SK-N-SH (cell line): ENCODE data around the gene ARHGAP5. TPM values are rescaled to one million over a fixed set of nuclear protein-coding genes. Genes with fewer than 3 reads are reported as not detected.

Experiments
- CTCF ChIA-PET: fragments of 300-600, 350-600 bp; formaldehyde crosslinking; extraction: SDS; loops from one replicate; lab custom pipeline; 2021; lab: Yijun Ruan, JAX
- POLR2A ChIA-PET: fragments of 350-600 bp; sonication (Branson Sonifier 250); formaldehyde crosslinking; extraction: SDS; loops from one replicate; lab custom pipeline; 2020; ENCODE audit warnings: antibody characterized with exemption, inconsistent platforms; lab: Yijun Ruan, JAX
- DNase-seq: peaks from one replicate; pipeline ENCODE4 v3.0.0; 2012
- H2AFZ ChIP-seq: fragments of 200-600 bp; sonication (generic); 2 replicates; pipeline ENCODE4 v1.8.1; 2016; ENCODE audit warnings: antibody characterized with exemption, mild to moderate bottlenecking, low read depth
- H3F3A ChIP-seq: fragments of 200-600 bp; sonication (generic); replicated peaks from 2 replicates; pipeline ENCODE3; 2016; ENCODE audit warnings: antibody characterized with exemption, mild to moderate bottlenecking; ENCODE audit not compliant: insufficient read depth
- H3K27ac ChIP-seq, 2 experiments: fragments of 200-500 bp in 1 of 2; fragments of 200-600 bp in 1 of 2; sonication (Bioruptor generic) in 1 of 2; sonication (generic), shearing (Covaris generic) in 1 of 2; 2 replicates each; pipeline versions ENCODE4 v1.5.1 to v1.6.1; 2014 to 2016; ENCODE audit warnings: low read depth in 2 of 2, inconsistent platforms in 1 of 2, low read length in 1 of 2, mild to moderate bottlenecking in 1 of 2, mixed read lengths in 1 of 2
- H3K27me3 ChIP-seq: fragments of 200-600 bp; sonication (generic), shearing (Covaris generic); 2 replicates; pipeline ENCODE4 v1.6.1; 2016; ENCODE audit warnings: mixed run types; ENCODE audit not compliant: insufficient read depth
- H3K36me3 ChIP-seq, 2 experiments: fragments of 200-500 bp in 1 of 2; fragments of 200-600 bp in 1 of 2; sonication (Bioruptor generic) in 1 of 2; sonication (generic) in 1 of 2; replicated peaks in 1 of 2; 2 replicates each; pipeline versions ENCODE3 to v1.5.1; 2014 to 2016; ENCODE audit warnings: low read length in 1 of 2, mild to moderate bottlenecking in 1 of 2; ENCODE audit not compliant: insufficient read depth in 2 of 2, control insufficient read depth in 1 of 2
- H3K4me1 ChIP-seq, 2 experiments: fragments of 200-500 bp in 1 of 2; fragments of 200-600 bp in 1 of 2; sonication (Bioruptor generic) in 1 of 2; sonication (generic), shearing (Covaris generic) in 1 of 2; 2 replicates each; pipeline versions ENCODE4 v1.5.1 to v1.6.1; 2014 to 2016; ENCODE audit warnings: low read depth in 1 of 2, low read length in 1 of 2, mixed run types in 1 of 2; ENCODE audit not compliant: insufficient read depth in 2 of 2, control insufficient read depth in 1 of 2
- H3K4me2 ChIP-seq: fragments of 200-600 bp; sonication (generic), shearing (Covaris generic); 2 replicates; pipeline ENCODE4 v1.6.1; 2017; ENCODE audit warnings: mixed run types
- H3K4me3 ChIP-seq, 2 experiments: fragments of 200-500 bp in 1 of 2; fragments of 200-600 bp in 1 of 2; sonication (Bioruptor generic) in 1 of 2; sonication (generic), shearing (Covaris generic) in 1 of 2; 2 replicates each; pipeline versions ENCODE4 v1.5.1 to v1.8.1; 2014 to 2016; ENCODE audit warnings: low read depth in 2 of 2, inconsistent platforms in 1 of 2, low read length in 1 of 2, mild to moderate bottlenecking in 1 of 2, mixed read lengths in 1 of 2, moderate library complexity in 1 of 2
- H3K79me2 ChIP-seq: fragments of 200-600 bp; sonication (generic); 2 replicates; pipeline ENCODE4 v1.8.1; 2017; ENCODE audit warnings: mild to moderate bottlenecking; ENCODE audit not compliant: insufficient read depth
- H3K9ac ChIP-seq: fragments of 200-600 bp; sonication (generic); 2 replicates; pipeline ENCODE4 v1.6.1; 2017; ENCODE audit warnings: mixed run types
- H3K9me2 ChIP-seq: fragments of 200-600 bp; sonication (generic); 2 replicates; pipeline ENCODE4 v1.6.1; 2017; ENCODE audit warnings: mixed run types
- H3K9me3 ChIP-seq: fragments of 200-600 bp; sonication (generic); 2 replicates; pipeline ENCODE4 v1.6.1; 2017; ENCODE audit warnings: mixed run types, mild to moderate bottlenecking, moderate library complexity
- H4K20me1 ChIP-seq: fragments of 200-600 bp; sonication (generic); 2 replicates; pipeline ENCODE4 v1.6.1; 2017; ENCODE audit warnings: mild to moderate bottlenecking, mixed run types; ENCODE audit not compliant: insufficient read depth
- ELF1 ChIP-seq: IDR thresholded peaks from 2 replicates; pipeline ENCODE4 v1.4.0; 2012
- FOSL2 ChIP-seq: IDR thresholded peaks from 2 replicates; pipeline ENCODE4 v1.4.0; 2012; ENCODE audit warnings: low read depth, mild to moderate bottlenecking, moderate library complexity, borderline replicate concordance
- FOXJ3 ChIP-seq: sonication (generic); formaldehyde crosslinking; IDR thresholded peaks from 2 replicates; pipeline ENCODE4 v1.5.1; 2020; ENCODE audit warnings: mild to moderate bottlenecking, missing genetic modification reagents
- NFIC ChIP-seq: IDR thresholded peaks from 2 replicates; pipeline ENCODE4 v1.4.0; 2012; ENCODE audit warnings: borderline replicate concordance
- RAD21 ChIP-seq: IDR thresholded peaks from 2 replicates; pipeline ENCODE4 v1.6.1; 2012; ENCODE audit warnings: mild to moderate bottlenecking, low read length
- REST ChIP-seq: IDR thresholded peaks from 2 replicates; pipeline ENCODE4 v1.6.1; 2012; ENCODE audit warnings: mild to moderate bottlenecking, low read depth, low read length, moderate library complexity
- TEAD4 ChIP-seq: IDR thresholded peaks from 2 replicates; pipeline ENCODE4 v1.4.0; 2012; ENCODE audit warnings: mild to moderate bottlenecking, borderline replicate concordance; ENCODE audit not compliant: insufficient read depth
- ZBTB33 ChIP-seq: IDR thresholded peaks from 2 replicates; pipeline ENCODE4 v1.4.0; 2012; ENCODE audit warnings: low read depth, borderline replicate concordance
- WGBS: methylation state at CpG from one replicate; pipeline ENCODE4 v1.1.6; 2017; ENCODE audit warnings: low lambda C conversion rate; 5-methylcytosine and 5-hydroxymethylcytosine counted together
- polyA plus RNA-seq, 3 experiments: library from polyadenylated mRNA; depleted of rRNA; stranded (reverse); fragments of >200 nt; gene quantifications; 2 replicates each; pipeline ENCODE4 v1.2.3, GENCODE V29; 2012
- TF ChIP-seq, protein P1 (sequence below): fragments of 150-350 bp; IDR thresholded peaks from 2 replicates; pipeline ENCODE4 v1.6.1; 2017; ENCODE audit warnings: antibody characterized with exemption, low read length, low read depth, borderline replicate concordance
- TF ChIP-seq, protein P2 (sequence below): fragments of 200-600 bp; sonication (generic); IDR thresholded peaks from 2 replicates; pipeline ENCODE4 v1.6.1; 2017; ENCODE audit warnings: antibody characterized with exemption, mild to moderate bottlenecking, moderate library complexity

Gene ARHGAP5
- polyA plus RNA-seq, 1 of the 3 experiments (the other 2 are of a cell fraction), result 7.2 TPM

DNA sequence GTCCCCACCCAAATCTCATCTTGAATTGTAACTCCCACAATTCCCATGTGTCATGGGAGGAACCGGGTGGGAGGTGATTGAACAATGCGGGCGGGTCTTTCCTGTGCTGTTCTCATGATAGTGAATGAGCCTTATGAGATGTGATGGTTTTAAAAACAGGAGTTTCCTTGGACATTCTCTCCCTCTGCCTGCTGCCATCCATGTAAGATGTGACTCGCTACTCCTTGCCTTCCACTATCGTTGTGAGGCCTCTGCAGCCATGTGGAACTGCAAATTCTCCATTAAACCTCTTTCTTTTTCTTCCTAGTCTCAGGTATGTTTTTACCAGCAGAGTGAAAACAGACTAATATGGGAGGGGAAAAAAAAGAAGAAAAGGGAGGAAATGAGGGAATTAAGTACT lies 22.6 kb upstream of the ARHGAP5 start:
- DNase-seq, result no peak
- ChIA-PET CTCF (no interaction called here), POLR2A (no interaction called here)
- no peaks in the 10 kb centered on the region for H3K79me2 ChIP-seq
- WGBS, result 82% methylated on average over 5 of the region's 5 CpGs
- TF ChIP-seq ZBTB33, result no peak
- TF ChIP-seq ELF1, result no peak
- no peak for TF ChIP-seq RAD21
- TF ChIP-seq, protein P1, sequence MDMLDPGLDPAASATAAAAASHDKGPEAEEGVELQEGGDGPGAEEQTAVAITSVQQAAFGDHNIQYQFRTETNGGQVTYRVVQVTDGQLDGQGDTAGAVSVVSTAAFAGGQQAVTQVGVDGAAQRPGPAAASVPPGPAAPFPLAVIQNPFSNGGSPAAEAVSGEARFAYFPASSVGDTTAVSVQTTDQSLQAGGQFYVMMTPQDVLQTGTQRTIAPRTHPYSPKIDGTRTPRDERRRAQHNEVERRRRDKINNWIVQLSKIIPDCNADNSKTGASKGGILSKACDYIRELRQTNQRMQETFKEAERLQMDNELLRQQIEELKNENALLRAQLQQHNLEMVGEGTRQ, result no peak
- TF ChIP-seq, protein P2, sequence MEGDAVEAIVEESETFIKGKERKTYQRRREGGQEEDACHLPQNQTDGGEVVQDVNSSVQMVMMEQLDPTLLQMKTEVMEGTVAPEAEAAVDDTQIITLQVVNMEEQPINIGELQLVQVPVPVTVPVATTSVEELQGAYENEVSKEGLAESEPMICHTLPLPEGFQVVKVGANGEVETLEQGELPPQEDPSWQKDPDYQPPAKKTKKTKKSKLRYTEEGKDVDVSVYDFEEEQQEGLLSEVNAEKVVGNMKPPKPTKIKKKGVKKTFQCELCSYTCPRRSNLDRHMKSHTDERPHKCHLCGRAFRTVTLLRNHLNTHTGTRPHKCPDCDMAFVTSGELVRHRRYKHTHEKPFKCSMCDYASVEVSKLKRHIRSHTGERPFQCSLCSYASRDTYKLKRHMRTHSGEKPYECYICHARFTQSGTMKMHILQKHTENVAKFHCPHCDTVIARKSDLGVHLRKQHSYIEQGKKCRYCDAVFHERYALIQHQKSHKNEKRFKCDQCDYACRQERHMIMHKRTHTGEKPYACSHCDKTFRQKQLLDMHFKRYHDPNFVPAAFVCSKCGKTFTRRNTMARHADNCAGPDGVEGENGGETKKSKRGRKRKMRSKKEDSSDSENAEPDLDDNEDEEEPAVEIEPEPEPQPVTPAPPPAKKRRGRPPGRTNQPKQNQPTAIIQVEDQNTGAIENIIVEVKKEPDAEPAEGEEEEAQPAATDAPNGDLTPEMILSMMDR, result no peak
- no peak for TF ChIP-seq NFIC
- no peak for TF ChIP-seq FOSL2
- TF ChIP-seq TEAD4, result no peak
- no peak overlapping the region for H3K4me3 ChIP-seq
- H3K4me2 ChIP-seq, result no peak overlapping the region
- H3K9me2 ChIP-seq, result no peaks in the 10 kb centered on the region
- no peaks in the 10 kb centered on the region for H3F3A ChIP-seq
- H3K36me3 ChIP-seq, result no peaks in the 10 kb centered on the region
- H3K9me3 ChIP-seq, result no peaks in the 10 kb centered on the region
- no peak overlapping the region for H2AFZ ChIP-seq
- H3K4me1 ChIP-seq, result no peaks in the 10 kb centered on the region
- H3K9ac ChIP-seq, result no peak overlapping the region
- no peaks in the 10 kb centered on the region for H4K20me1 ChIP-seq
- H3K27me3 ChIP-seq, result no peaks in the 10 kb centered on the region
- H3K27ac ChIP-seq, result no peak overlapping the region

- CTCF ChIA-PET, result no interaction called here
- no peak overlapping the region for H3K4me3 ChIP-seq
- H3K9ac ChIP-seq, result no peak overlapping the region
- H3K79me2 ChIP-seq, result no peaks in the 10 kb centered on the region
- H3K4me2 ChIP-seq, result no peak overlapping the region
- H3F3A ChIP-seq, result no peaks in the 10 kb centered on the region
- TF ChIP-seq REST, result no peak
- no peak for TF ChIP-seq FOXJ3
- WGBS, result 74% methylated on average over 2 of the region's 2 CpGs
- no peaks in the 10 kb centered on the region for H3K9me3 ChIP-seq
- no peaks in the 10 kb centered on the region for H4K20me1 ChIP-seq
- H3K9me2 ChIP-seq, result no peaks in the 10 kb centered on the region
- POLR2A ChIA-PET, result no interaction called here
- H3K4me1 ChIP-seq, result no peaks in the 10 kb centered on the region
- no peak overlapping the region for H3K27ac ChIP-seq
- no peak overlapping the region for H2AFZ ChIP-seq
- no peaks in the 10 kb centered on the region for H3K36me3 ChIP-seq
- no peak for DNase-seq
- no peaks in the 10 kb centered on the region for H3K27me3 ChIP-seq
Observed at GRCh38 chr14:32055175-32055574, 21.9 kb upstream of the ARHGAP5 start.
